K562 (cell line): ENCODE results near the gene DDAH2. TPM values are rescaled to one million over a fixed set of nuclear protein-coding genes. Genes with fewer than 3 reads are reported as not detected.

Experiments
- CHD4 ChIP-seq: fragments of 200-600 bp; sonication (generic); IDR thresholded peaks from 3 replicates; pipeline ENCODE4 v1.6.1; 2012; ENCODE audit warnings: low read depth, mild to moderate bottlenecking, mixed read lengths, low read length, inconsistent platforms; ENCODE audit not compliant: insufficient read depth, insufficient replicate concordance, poor library complexity, severe bottlenecking
- FOXK1 ChIP-seq: sonication (generic); formaldehyde crosslinking; IDR thresholded peaks from 2 replicates; pipeline ENCODE4 v1.8.0; 2022; ENCODE audit warnings: missing genetic modification reagents, mild to moderate bottlenecking, borderline replicate concordance
- NEUROD1 ChIP-seq: fragments of 150-350 bp; IDR thresholded peaks from 2 replicates; pipeline ENCODE4 v1.6.1; 2014; ENCODE audit warnings: borderline replicate concordance, low read length, low read depth; ENCODE audit not compliant: partially characterized antibody
- NR4A1 ChIP-seq, 2 experiments: fragments of 250-450 bp in 1 of 2; fragments of 450-650 bp in 1 of 2; sonication (Bioruptor Pico) in 1 of 2; IDR thresholded peaks; 2 replicates each; pipeline versions ENCODE4 v1.4.0 to v1.6.1; 2016 to 2020; ENCODE audit warnings: mild to moderate bottlenecking in 2 of 2, missing compliant biosample characterization in 1 of 2, missing genetic modification characterization in 1 of 2, moderate library complexity in 1 of 2
- RAD21 ChIP-seq, 2 experiments: fragments of 250-450 bp in 1 of 2; fragments of 450-650 bp in 1 of 2; sonication (Bioruptor Pico) in 1 of 2; formaldehyde crosslinking in 1 of 2; IDR thresholded peaks in 1 of 2; conservative IDR thresholded peaks in 1 of 2; 2 replicates each; pipeline versions ENCODE4 v1.4.0 to v1.8.0; 2020 to 2022; ENCODE audit warnings: mild to moderate bottlenecking in 2 of 2, moderate library complexity in 1 of 2
- SAP30 ChIP-seq: fragments of 200-600 bp; sonication (generic); IDR thresholded peaks from 2 replicates; pipeline ENCODE4 v1.6.1; 2012; ENCODE audit warnings: borderline replicate concordance, low read depth, mild to moderate bottlenecking, moderate library complexity, low read length, control low read depth, inconsistent platforms; ENCODE audit not compliant: insufficient read depth, poor library complexity, severe bottlenecking
- SETDB1 ChIP-seq: IDR thresholded peaks from one replicate; pipeline ENCODE4 v1.6.1; 2012; ENCODE audit warnings: low read length, control low read depth, inconsistent platforms
- SMAD4 ChIP-seq: fragments of 250-450 bp; sonication (Bioruptor Pico); conservative IDR thresholded peaks from 2 replicates; pipeline ENCODE4 v1.8.0; 2021; ENCODE audit warnings: inconsistent platforms, mild to moderate bottlenecking, moderate library complexity
- SP1 ChIP-seq: sonication (generic); formaldehyde crosslinking; IDR thresholded peaks from 2 replicates; pipeline ENCODE4 v1.8.1; 2022; ENCODE audit warnings: mild to moderate bottlenecking, missing genetic modification reagents
- STAT6 ChIP-seq: sonication (generic); formaldehyde crosslinking; IDR thresholded peaks from 2 replicates; pipeline ENCODE4 v1.8.1; 2023; ENCODE audit warnings: mild to moderate bottlenecking, missing genetic modification reagents
- TEAD4 ChIP-seq, 2 experiments: sonication (generic) in 1 of 2; formaldehyde crosslinking in 1 of 2; IDR thresholded peaks; 2 replicates each; pipeline versions ENCODE4 v1.6.1 to v1.8.0; 2012 to 2022; ENCODE audit warnings: borderline replicate concordance in 1 of 2, inconsistent platforms in 1 of 2, low read length in 1 of 2, mild to moderate bottlenecking in 1 of 2, missing genetic modification reagents in 1 of 2
- THAP7 ChIP-seq: fragments of 250-450 bp; sonication (Bioruptor Pico); IDR thresholded peaks from 2 replicates; pipeline ENCODE4 v1.5.0; 2021
- THRB ChIP-seq: fragments of 450-650 bp; formaldehyde crosslinking; conservative IDR thresholded peaks from 2 replicates; pipeline ENCODE4 v1.4.0; 2022; ENCODE audit warnings: mild to moderate bottlenecking, missing genetic modification characterization
- XRCC5 ChIP-seq: fragments of 200-400 bp; formaldehyde crosslinking; IDR thresholded peaks from 2 replicates; pipeline ENCODE4 v1.6.1; 2017; ENCODE audit warnings: low read depth, mild to moderate bottlenecking, low read length
- ZNF395 ChIP-seq: fragments of 200-800 bp; sonication (Bioruptor generic); IDR thresholded peaks from 2 replicates; pipeline ENCODE4 v1.6.1; 2017; ENCODE audit warnings: missing genetic modification characterization, missing compliant biosample characterization
- ZNF778 ChIP-seq: fragments of 450-650 bp; formaldehyde crosslinking; IDR thresholded peaks from 2 replicates; pipeline ENCODE4 v1.4.0; 2020; ENCODE audit warnings: mild to moderate bottlenecking, moderate library complexity
- ZNF830 ChIP-seq: fragments of 250-450 bp; sonication (Bioruptor Pico); IDR thresholded peaks from 2 replicates; pipeline ENCODE4 v1.5.0; 2021; ENCODE audit warnings: mild to moderate bottlenecking
- polyA plus RNA-seq, 8 experiments: library from polyadenylated mRNA; depleted of rRNA in 4 of 8; stranded (reverse) in 5 of 8; unstranded in 3 of 8; fragments of >200 nt; fragmentation: Nextera tagmentation in 2 of 8; fragmentation: Illumina TruSeq in 1 of 8; extraction: Ambion mirVana in 2 of 8; extraction: Trizol in 1 of 8; gene quantifications; 2 replicates each; pipeline versions ENCODE4 v1.2.1 to v1.2.3, GENCODE V29; 2011 to 2014; ENCODE audit warnings: inconsistent platforms in 1 of 8, missing spikeins in 1 of 8
- total RNA-seq, 7 experiments: library from RNA; depleted of rRNA in 6 of 7; stranded (reverse); fragments of >200 nt in 6 of 7; fragmentation: Illumina TruSeq in 2 of 7; extraction: Trizol in 2 of 7; gene quantifications; 2 replicates each; pipeline versions ENCODE4 v1.2.1 to v1.2.3, GENCODE V29; 2011 to 2021; ENCODE audit warnings: low replicate concordance in 1 of 7

Gene DDAH2
- total and polyA plus RNA-seq, 9 of the 15 experiments (the other 6 are each of a cell fraction or from before 2014, with no cell fraction given), result 1.8 to 45.4 (median 21.4) TPM

GRCh38 chr6:31739639-31740396 lies 10.7 kb upstream of the DDAH2 start, which contains the start of gene MSH5 (continued):
- TF ChIP-seq THRB (CRISPR knock-in tag) (peak; percentile 64; the same call in 1 of the 2 replicates), ZNF778 (CRISPR knock-in tag) (no peak), NR4A1 (CRISPR knock-in tag; IDR thresholded peaks at IDR 0.05) (peak; percentile 88), NR4A1 (tag; IDR thresholded peaks at IDR 0.05) (peak; percentile 63), ZNF830 (peak; percentile 93; the same call in 1 of the 2 replicates), FOXK1 (CRISPR knock-in tag) (peak; percentile 99), XRCC5 (peak; percentile 79; the same call in 1 of the 2 replicates), ZNF395 (CRISPR knock-in tag) (no peak), SETDB1 (peak; percentile 14), STAT6 (CRISPR knock-in tag) (peak; percentile 96), THAP7 (CRISPR knock-in tag) (peak; percentile 67), TEAD4 (IDR thresholded peaks at IDR 0.05; ENCODE audit: low read length) (peak; percentile 56; the same call in 1 of the 2 replicates), TEAD4 (CRISPR knock-in tag; IDR thresholded peaks at IDR 0.05; ENCODE audit: borderline replicate concordance) (peak; percentile 92; the same call in 1 of the 2 replicates), CHD4 (peak; percentile 18), RAD21 (CRISPR knock-in tag; conservative IDR thresholded peaks at IDR 0.05 in 1 of 2, IDR thresholded peaks at IDR 0.05 in 1 of 2) (peak in 1 of 2 experiments; percentile 28; a peak in 3 of 4 replicates), SMAD4 (CRISPR knock-in tag) (no peak; the same call in none of the 2 replicates), SP1 (CRISPR knock-in tag) (peak; percentile 100), NEUROD1 (peak; percentile 98), SAP30 (peak; percentile 93)
